ENCODE measurements around the gene SLC26A11.
A peak's percentile ranks its signal among the peaks of the same experiment; 100 is the strongest.
"Not testable (repeated sequence)": the region's sequence is repeated elsewhere in the genome, so short reads cannot be mapped to it uniquely, and the experiment has no call there.

SLC26A11 gene

DNA sequence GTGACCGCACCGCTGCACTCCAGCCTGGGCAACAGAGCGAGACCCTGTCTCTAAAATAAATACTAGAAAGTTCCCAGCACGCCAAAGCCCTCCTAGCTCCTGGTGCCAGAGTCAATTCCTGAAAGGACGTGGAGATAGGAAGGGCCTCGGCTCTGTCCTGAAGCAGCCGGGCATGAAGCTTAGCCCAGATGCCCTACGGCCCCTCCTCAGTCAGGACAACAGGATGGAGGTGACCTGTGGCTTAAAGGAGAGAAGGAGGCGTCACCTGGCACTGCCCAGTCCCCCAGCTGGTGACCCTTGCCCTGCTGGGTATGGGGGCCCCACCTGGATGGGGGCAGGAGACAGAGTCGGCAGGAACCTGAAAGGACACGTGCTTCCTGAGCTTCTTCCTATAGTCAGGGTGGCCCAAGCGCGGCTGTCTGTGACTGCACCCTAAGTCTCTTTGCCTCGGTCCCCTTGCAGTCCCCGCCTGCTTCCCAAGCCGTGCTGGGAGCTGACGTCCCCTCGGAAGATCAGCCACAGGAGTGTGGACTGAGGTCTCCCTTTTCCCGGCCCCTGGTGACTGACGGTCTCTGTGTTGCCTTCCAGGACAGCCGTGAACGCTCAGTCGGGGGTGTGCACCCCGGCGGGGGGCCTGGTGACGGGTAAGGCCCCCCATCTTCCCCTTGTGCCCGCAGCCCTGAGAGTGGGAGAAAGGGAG is 25.5 kb downstream of the SLC26A11 start:
- no peak for DNase-seq

DNA sequence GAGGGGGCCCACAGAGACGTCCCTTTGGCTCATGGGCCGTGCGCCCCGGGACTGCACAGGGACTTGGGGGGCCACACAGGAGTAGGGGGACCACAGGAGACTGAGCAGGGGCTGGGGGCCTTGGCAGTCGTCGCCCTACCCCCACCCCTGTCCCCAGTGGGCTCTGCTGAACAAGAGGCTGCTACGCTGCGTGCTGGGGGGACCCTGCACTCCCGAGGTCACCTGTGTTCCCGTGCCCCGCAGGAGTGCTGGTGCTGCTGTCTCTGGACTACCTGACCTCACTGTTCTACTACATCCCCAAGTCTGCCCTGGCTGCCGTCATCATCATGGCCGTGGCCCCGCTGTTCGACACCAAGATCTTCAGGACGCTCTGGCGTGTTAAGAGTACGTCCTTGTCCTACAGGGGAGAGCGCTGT is 26.0 kb downstream of the SLC26A11 start:
- DNase-seq: no peak

DNA sequence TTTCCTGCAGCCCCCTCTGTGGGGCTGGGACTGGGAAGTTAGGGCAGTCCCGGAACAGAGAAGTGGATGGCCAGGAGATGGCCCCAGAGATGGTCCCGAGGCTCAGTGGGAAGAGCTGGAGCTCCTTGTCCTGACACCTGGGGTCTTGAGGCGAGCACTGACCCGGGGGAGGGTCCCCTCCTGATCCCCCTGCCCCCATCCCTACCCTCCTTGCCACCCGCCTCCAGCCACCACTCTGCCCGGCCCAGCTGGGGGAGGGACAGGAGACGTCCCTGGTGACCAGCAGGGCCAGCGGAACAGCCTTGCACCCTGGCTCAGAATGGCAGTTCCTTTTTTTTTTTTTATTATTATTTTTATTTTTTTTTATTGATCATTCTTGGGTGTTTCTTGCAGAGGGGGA is 26.5 kb downstream of the SLC26A11 start:
- no peak for DNase-seq

DNA sequence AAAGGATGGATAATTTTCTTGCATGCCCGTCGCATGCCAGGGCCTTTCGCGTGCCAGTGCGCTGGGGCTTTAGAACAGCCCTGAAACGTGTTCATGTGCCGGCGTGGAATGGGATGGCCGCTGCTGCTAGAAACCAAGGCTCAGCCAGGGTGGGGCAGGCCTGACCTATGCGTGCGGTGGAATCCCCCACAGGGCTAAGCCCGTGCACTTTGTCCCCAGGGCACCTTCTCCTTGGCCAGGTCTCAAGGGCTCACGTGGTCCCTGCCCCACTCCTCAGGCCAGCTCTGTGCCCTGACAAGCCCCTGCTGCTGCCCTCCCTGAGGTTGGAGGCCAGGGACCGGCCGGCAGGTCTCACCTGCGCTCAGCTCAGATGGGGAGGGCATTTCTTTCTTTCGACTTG is 27.3 kb downstream of the SLC26A11 start:
- no peak for DNase-seq

DNA sequence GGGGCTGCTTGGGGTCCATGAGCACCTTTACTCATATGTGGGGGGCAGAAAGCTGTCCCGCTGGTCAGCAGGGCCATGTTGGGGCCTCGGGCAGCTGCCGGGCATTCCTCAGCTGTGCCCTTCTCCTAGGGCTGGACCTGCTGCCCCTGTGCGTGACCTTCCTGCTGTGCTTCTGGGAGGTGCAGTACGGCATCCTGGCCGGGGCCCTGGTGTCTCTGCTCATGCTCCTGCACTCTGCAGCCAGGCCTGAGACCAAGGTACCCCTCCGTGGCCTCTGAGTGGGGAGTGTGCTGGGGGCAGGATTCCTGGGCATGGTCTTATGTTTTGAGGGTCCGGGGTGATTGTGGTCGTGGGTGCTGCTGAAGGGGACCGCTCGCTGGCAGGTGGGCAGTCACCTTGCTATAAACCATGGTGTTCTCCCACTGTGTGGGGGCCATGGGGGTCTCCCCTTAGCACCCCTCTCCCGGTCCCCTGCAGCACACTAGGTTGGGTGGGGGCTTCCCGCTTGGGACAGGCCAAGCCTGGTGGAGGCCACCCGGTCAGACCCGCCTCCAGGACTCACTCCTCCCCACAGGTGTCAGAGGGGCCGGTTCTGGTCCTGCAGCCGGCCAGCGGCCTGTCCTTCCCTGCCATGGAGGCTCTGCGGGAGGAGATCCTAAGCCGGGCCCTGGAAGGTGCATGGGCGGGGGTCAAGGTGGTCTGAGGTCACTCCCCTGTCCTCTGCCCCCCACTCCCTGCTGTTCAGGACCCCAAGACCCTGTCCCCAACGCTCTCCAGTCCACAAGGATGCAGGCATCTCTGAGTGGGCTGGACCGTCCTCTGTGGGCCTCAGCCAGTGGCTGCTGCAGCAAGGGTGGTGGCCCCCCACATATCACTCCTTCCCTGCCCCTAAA is 28.0 kb downstream of the SLC26A11 start:
- no peak for DNase-seq

DNA sequence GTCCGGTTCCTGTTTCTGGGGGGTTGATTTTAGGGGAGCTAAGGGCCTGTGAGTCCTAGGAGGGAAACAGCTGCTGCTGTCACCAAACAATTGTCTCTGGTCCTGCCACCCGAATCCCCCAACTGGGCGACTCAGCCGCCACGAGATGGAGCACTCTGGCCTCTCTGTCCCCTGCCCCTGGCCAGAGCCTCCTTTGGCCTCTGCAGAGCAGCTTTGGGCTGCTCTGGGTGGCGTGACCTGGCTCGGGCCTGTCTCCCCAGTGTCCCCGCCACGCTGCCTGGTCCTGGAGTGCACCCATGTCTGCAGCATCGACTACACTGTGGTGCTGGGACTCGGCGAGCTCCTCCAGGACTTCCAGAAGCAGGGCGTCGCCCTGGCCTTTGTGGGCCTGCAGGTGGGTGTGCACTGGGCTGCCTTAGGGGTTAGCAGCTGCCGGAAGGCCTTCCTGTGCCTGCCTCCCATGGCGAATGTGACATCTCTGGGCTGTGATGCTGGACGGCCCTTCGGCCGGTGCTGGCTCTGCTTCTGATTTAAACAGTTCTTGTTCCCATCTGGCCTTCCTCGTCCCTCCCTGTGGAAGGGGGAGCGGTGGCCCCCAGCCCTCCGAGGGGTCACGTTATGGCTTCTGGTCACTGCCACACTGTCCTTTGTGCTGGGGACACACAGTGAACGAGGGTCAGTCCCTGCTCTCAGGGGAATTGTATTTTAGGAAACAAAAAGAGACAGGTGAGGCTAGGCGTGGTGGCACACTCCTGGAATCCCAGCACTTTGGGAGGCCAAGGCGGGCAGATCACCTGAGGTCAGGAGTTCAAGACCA is 28.9 kb downstream of the SLC26A11 start:
- no peak for DNase-seq

DNA sequence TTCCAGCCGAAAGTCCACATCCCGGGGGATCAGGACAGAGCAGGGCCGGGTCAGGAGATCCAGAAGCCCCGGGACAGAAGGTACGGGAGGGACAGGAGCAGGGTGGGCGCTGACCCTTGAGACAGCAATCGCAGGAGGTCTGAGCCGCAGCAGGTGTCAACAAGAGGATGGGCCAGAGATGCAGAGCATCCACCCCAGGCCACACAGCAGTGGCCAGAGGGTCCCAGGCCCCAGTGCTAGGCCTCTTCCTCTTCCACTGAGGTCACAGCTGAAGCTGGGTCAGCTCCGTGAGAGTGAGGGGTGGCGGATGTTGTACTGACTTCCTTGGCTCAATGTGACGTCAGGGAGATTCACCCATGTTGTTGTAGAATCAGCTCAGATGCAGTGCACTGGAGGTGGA is 31.7 kb downstream of the SLC26A11 start:
- DNase-seq: no peak

DNA sequence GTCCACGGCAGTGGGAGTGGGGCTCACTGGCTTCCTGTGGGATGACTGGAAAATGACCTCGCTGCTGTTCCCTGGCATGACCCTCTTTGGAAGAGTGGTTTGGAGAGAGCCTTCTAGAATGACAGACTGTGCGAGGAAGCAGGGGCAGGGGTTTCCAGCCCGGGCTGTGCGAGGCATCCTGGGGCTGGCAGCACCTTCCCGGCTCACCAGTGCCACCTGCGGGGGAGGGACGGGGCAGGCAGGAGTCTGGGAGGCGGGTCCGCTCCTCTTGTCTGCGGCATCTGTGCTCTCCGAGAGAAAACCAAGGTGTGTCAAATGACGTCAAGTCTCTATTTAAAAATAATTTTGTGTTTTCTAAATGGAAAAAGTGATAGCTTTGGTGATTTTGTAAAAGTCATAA is 32.6 kb downstream of the SLC26A11 start:
- DNase-seq: peak; percentile 87

DNA sequence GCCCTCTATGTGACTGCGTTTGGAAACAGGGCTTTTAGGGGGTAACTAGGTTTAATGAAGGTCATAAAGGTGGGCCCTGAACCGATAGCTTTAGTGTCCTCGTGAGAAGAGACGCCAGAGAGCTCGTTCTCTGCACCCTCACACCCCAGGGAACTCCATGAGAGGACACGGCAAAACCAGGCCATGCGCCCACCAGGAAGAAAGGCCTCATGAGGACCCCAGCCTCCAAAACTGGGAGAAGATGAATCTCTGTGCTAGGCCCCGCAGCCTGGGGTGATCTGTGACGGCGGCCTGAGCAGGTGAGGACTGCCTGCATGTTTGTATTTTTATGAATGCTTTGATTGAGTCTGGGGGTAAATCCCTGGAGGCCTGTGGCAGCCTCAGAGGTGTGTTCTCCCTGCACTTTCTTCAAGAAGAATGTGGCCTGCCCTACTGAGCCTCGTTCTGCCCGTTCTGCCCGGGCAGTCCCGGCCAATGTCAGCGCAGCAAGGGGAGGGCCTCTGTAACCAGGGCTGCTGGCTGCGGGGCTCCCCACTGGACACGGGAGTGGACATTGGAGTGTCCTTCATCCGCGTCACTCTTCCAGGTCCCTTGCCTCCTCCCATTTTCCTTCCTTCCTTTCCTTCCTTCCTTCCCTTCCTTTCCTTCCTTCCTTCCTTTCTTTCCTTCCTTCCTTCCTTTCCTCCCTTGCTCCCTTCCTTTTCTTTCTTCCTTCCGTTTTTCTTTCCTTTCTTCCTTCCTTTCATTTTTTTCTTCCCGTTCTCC is 33.6 kb downstream of the SLC26A11 start:
- peak; percentile 22 for DNase-seq

DNA sequence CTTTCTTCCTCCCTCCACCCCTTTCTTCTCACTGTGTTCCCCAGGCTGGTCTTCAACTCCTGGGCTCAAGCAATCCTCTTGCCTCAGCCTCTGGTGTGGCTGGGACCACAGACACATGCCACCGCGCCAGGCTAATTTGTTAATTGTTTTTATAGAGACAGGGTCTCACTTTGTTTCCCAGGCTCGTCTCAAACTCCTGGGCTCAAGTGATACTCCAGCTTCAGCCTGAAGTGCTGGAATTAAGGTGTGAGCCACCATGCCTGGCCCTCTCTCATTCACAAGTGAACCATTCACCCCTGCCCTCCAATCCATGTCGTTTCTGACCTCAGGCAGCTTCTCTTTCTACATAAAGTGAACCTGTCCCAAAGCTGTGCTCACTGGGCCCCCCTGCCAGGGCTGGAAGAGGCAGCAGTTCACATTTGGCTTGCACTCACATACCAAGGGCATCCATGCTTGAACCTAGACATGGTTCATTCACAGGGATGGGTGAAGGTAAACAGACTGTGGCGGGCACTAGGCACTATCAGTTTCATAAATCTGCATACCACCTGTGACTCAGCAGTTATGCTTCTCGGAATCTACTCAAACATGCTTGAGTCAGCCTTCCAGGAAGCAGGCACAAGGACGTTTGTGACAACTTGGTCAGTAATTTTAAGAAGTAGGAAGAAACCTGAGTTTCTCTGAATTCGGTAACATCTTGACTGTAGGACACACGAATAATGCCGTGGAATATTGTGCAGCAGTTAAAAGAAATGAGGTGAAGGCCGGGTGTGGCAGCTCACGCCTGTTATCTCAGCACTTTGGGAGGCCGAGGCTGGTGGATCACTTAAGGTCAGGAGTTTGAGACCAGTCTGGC is 34.4 kb downstream of the SLC26A11 start:
- DNase-seq: peak; percentile 94

DNA sequence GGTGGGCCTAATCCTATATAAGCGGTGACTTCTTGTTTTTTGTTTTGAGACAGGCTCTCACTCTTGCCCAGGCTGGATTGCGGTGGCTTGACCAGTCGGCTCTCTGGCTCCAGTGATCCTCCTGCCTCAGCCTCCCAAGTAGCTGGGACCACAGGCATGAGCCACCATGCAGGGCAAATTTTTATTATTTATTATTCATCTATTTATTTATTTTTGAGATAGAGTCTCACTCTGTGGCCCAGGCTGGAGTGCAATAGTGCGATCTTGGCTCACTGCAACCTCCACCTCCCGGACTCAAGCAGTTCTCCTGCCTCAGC is 35.8 kb downstream of the SLC26A11 start:
- DNase-seq: no peak

DNA sequence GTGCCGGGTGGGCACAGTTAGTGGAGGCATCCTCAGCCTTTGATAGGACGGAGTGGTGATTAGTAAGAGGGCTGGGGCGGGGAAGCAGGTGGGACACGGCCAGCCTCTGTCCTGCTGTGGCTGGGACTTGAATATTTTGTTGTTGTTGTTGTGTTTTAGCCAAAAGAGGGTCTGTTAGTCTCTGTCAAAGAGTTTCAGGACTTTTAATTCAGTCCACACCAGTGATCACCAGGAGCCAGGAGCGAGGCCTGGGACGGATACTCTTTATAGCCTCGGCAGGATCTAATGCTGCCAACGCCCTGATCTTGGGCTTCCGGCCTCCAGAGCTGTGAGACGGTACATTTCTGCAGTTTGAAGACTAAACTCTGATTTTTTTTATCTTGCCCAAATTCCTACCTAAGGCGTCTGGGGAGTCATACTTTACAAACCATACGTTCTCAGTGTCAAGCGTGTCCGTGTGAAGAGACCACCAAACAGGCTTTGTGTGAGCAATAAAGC is 37.5 kb downstream of the SLC26A11 start:
- DNase-seq: peak; percentile 56

DNA sequence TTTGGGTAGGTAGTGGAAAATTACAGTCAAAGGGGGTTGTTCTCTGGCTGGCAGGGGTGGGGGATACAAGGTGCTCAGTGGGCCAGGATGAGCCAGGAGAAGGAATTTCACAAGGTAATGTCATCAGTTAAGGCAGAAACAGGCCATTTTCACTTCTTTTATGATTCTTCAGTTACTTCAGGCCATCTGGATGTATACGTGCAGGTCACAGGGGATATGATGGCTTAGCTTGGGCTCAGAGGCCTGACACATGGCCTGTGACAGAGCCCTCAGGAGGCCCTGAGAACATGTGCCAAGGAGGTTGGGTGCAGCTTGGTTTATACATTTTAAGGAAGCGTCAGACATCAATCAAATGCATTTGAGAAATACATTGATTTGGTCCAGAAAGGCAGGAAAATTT is 38.1 kb downstream of the SLC26A11 start:
- not testable (repeated sequence) for DNase-seq

DNA sequence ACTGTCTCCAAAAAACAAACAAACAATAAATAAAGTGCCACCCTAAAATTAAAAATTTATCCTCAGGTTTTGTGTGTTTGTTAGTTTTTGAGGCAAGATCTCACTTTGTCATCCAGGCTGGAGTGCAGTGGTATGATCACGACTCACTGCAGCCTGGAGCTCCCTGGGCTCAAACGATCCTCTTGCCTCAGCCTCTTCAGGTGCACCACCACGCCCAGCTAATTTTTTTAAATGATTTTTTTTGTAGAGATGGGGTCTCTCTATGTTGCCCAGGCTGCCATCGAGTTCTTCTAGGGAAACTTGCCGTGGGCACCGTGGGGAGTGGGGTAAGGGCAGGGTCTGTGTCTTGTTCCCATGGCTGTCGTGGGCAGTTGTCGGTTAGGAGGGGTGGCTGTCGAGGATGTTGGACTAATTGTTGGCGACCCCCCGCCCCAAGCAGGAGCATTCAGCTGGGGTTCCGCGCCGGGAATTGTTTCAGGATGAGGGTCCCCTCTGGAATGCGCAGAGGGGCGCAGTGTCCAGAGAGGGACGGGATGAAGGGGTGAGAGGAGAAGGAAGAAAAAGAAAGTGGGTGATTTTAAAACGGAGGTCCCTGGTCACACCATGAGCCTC is 39.3 kb downstream of the SLC26A11 start:
- DNase-seq: peak; percentile 15

DNA sequence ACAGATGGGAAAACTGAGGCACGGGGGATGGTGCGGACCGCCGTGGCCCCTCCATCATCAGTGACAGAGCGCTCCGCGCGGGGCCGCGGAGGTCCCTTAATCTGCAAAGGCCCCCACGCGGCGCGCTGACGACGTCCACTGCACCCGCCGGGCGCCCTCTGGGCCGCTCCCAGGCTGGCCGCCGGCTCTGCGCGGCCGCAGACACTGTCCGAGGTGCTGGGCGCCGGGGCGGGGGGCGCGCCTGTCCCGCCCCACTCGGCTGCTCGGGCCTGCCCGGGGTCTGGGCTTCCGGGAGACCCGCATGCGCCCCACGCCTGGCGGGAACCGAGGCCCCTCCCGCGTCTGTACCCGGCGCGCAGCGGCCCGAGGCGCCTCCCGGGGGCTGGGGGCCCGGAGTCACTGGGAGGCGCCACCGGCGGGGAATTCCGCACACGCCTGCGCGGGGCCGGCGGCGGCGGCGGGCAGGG is 39.9 kb downstream of the SLC26A11 start:
- DNase-seq: peak; percentile 43

DNA sequence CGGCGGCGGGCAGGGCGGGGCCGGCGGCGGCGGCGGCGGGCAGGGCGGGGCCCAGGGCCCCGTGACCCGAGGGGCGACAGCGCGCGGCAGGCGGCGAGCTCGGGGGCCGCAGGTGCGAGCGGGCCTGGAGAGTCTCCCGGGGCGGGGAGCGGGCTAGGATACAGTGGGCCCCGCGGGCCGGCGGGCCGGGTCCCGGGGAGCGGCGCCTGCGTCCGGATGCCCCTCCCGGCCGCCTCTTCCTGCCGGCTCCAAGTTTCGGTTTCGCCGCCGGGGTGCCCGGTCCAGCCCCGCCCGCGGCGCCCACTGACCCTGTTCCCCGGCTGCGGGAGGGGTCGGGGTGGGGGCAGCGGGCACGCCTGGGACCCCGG is 40.5 kb downstream of the SLC26A11 start, which contains the start of gene RNF213:
Gene RNF213, plus strand, starts transcription at position 62 of the 368 bp plus-strand sequence. CDS start 2,830 bp downstream, outside the sequence.
- no peak for DNase-seq

DNA sequence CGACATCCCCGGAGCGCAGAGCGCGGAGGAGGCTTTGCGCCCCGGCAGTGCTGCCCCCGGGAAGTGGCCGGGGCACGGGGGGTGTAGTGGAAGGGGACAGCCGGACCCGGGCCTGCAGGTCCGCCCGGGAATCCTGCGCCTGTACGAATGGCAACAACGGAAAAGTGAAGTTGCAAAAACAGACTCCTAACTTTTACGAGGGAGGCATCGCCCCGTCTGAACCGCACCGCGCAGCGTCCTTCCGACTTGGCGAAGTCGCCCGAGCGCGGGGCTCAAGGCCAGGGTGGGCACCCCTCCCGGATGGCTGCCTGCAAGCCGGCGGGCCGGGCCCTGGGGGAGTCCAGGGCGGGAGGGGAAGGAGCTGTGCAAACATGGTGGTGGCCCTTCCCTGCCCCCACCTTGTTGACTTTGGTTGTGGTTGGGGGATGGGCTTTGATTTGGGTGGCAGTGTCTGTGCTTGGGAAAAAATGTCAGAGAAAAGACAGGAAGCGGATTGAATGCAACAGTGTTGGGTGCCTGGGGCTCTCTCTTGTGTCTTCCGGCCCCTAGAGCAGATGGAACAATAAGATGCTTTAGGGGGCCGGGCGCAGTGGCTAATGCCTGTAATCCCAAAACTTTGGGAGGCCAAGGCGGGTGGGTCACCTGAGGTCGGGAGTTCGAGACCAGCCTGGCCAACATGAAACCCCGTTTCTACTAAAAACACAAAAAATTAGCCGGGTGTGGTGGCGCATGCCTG is 41.1 kb downstream of the SLC26A11 start:
- peak; percentile 51 for DNase-seq

DNA sequence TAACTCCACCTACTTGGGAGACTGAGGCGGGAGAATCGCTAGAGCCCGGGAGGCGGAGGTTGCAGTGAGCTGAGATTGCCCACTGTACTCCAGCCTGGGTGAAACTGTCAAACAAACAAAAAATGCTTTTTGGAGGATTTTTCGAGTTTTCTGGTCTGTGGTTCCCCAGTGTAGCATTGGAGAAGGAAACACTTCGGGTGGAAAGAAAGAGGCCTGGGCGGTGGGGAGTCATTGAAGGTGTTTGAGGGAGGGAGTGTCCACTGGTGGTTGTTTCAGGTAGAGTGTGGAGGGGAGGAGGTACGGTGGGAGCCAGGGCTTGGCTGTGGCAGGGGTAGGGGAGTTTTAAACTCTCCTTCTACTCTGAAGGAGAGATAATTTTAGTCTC is 41.7 kb downstream of the SLC26A11 start:
- DNase-seq: no peak

DNA sequence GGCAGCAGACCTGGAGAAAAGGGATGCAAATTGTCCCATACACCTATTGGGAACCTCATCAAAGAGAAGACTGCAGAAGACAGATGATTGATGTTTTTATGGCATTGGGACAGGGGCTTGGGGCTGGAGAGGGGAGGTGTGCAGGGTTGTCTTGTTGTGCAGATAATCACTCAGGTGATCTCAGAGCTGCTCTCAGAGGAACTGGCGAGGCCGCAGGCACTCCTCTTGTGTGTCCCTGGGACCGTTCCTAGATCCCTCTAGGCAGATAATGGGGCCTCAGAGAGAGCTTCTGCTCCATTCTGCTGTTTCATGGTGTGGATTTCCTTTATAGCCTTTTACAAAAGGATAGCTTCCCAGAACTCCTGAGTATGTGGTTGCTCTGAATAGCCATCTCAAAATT is 42.1 kb downstream of the SLC26A11 start:
- no peak for DNase-seq

DNA sequence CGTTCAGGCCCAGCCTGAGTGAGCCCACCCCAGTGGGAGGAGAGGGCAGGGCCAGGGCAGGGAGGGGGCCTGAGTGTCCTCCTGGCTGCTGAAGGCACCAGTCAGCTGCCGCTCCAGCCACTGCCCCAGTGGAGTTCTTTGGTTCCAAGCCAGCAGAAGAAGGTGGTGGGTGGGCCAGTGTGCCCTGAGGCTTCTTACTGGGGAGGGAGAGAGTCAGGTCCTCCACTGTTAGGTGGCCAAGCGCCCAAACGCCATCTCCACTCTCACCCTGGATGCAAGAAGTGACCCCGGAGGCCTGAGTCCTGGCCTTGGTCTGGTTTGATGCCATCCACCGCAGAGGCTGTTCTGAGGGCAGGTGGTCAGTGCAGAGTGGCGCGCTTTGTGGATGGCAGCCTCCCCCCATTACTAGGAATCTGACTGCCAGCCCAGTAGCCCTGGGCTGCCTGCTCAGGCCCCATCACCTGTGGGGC is 42.6 kb downstream of the SLC26A11 start:
- no peak for DNase-seq

All from SHP77 treated with DMSO at 0.1 percent for 48 hours (cell line).